Measurements from ENCODE around the gene CHMP6.

Gene CHMP6

GRCh38 chr17:80971704-80972304 lies 19.8 kb upstream of the CHMP6 start:
- DNase-seq, result no peak

- no peak for DNase-seq
Observed at GRCh38 chr17:80976701-80977100, 14.9 kb upstream of the CHMP6 start.

GRCh38 chr17:80977172-80977571 lies 14.5 kb upstream of the CHMP6 start:
- no peak for DNase-seq

- no peak for DNase-seq
Observed at GRCh38 chr17:80978499-80979497, 12.8 kb upstream of the CHMP6 start.

- no peak for DNase-seq
Observed at GRCh38 chr17:80979547-80980378, 11.9 kb upstream of the CHMP6 start.

GRCh38 chr17:80980397-80981061 lies 11.1 kb upstream of the CHMP6 start:
- peak; percentile 39 for DNase-seq

GRCh38 chr17:80981062-80981902 lies 10.4 kb upstream of the CHMP6 start:
- DNase-seq, result peak; percentile 29

GRCh38 chr17:80981929-80982425 lies 9.7 kb upstream of the CHMP6 start:
- no peak for DNase-seq

GRCh38 chr17:80982426-80982974 lies 9.1 kb upstream of the CHMP6 start:
- DNase-seq, result peak; percentile 47

- DNase-seq, result no peak
Observed at GRCh38 chr17:80983545-80983944, 8.1 kb upstream of the CHMP6 start.

- DNase-seq, result no peak
Observed at GRCh38 chr17:80984749-80985148, 6.9 kb upstream of the CHMP6 start.

GRCh38 chr17:80986046-80986445 lies 5.6 kb upstream of the CHMP6 start:
- DNase-seq, result no peak

- no peak for DNase-seq
Observed at GRCh38 chr17:80986816-80987475, 4.7 kb upstream of the CHMP6 start.

- peak; percentile 54 for DNase-seq
Observed at GRCh38 chr17:80987941-80988461, 3.6 kb upstream of the CHMP6 start.

GRCh38 chr17:80989586-80989913 lies 2.1 kb upstream of the CHMP6 start:
- no peak for DNase-seq

- DNase-seq, result peak; percentile 54
Observed at GRCh38 chr17:80990921-80991644, 558 bp upstream of the CHMP6 start.

GRCh38 chr17:80992077-80992947 lies 671 bp downstream of the CHMP6 start:
- DNase-seq, result peak; percentile 60

GRCh38 chr17:80992948-80993624 lies 1.4 kb downstream of the CHMP6 start:
- DNase-seq, result no peak
